GM19240 (cell line): Measurements from ENCODE around the gene CGNL1.

Source experiments
- DNase-seq: peaks from one replicate; pipeline ENCODE4 v3.0.0; 2011; ENCODE audit warnings: low spot score; ENCODE audit not compliant: insufficient read length

The CGNL1 gene

DNA sequence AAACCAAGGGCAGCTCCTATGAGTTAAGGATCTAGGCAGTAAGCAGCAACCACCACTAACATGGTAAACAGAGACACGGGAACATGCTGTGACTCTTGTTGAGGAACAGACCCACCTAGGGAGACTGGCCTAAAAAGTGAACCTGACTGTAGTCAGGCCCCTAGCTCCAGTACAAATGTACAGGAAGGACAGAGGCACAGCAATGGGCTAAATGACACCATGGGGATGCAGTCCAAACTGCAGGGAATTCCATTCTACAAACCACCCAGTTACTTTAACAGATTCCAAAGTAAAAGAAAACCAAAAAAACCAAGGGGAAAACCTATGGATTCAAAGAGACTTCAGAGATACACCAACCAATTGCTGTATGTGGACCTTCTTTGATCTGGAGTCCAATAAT, 28.2 kb upstream of the CGNL1 start:
- DNase-seq, result no peak

DNA sequence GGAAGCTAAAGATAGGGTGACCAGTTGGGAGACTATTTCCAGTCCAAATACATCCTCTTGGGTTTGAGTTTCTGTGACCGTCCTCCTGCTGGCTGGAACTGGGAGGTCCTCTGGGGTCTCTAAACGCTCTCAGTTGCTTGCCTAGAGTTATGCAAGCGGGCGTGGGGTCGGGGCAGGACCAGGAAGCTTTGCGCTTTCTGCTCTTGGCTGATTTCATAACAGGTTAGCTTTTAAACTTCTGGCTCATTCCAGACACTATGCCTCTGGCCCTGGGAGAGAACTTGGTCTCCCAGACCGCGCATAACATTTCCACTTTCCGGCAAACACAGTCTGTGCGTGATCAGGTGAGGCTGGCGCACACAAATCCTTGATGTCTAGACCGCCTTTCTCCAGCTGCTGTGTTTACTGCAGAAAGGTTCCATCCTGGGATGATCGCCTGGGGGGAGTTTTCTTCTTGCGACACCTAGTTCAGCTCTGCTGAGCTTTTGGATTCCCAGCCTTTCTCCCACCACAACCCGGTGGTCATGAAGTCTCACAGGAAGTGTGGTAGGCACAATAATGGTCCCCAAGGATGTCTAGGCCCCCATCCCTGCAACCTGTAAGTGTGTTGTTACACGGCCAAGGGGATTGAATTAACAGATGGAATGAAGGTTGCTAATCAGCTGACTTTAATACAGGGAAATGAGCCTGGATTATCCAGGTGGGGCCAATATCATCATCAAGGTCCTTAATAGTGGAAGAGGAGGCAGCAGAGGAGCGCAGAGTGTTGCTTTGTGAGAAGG, 23.6 kb upstream of the CGNL1 start:
- DNase-seq, result no peak

DNA sequence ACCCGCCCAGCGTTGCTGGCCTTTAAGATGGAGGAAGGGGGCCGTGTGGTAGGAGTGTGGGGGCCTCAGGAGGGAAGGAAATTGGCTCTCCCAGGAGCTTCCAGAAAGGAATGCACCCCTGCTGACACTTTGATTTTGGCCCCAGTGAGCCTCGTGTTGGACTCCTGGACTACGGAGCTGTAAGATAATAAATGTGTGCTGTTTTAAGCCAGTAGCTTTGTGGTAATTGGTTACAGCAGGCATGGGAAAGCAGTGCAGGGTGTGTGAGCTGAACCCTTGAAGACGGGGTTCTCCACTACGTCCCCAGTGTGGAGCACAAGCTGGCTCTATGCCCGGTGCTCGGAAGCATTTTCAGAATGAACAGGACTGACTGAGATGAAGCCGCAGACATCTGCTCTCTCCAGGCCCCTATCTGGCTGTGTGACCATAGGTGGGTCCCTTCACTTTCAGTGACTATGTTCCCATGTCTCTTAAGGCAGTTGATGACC, 22.9 kb upstream of the CGNL1 start:
- no peak for DNase-seq

DNA sequence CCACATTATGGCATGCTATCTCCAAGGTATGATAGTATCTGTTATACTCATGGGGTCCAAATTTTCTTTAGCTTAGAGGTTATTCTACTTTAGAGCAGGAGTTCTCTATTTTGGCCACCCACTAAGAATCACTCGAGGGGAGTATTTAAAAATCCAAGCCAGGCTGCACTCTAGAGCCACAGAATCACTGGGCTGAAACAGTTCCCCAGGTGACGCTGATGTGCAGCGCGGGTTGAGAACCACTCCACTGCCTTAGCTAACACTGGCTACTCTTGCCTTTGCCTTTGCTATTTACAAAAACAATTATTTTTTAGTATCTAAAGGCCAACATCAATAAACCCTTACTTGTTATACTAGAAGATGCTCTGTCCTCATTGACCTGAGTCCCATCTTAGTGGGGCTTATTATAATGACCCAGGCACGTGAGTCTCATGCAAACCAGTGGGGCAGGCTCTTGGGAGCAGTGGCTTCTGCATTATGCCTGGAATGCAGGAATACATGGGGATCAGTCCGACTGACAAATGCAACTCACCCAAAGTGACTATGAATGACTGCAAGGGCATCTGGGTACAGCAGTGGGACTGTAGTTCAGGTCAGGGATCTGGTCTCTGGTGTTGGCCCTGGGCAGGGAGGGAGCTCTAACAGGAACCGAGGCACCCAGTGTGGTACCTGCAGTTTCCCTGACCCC, 21.7 kb upstream of the CGNL1 start:
- DNase-seq, result no peak

DNA sequence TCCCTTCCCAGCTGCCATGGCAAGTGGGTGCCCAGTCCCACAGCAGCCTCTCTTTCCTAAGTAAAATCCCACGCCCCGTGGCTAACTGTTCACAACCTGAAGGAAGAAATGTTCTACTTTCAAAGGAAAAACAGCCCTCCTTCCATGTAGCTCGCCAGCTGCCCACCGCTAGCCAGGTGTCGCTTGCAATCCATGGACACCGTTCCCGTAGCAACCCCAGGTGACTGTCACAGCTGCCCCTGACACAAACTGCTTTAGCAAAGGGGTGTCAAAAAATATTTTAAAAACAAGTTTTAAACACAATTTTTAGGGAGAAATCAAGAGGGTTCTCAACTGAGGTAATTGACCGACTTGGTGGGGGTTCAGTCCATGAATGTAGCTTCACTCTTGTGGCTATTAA, 21.0 kb upstream of the CGNL1 start:
- no peak for DNase-seq

DNA sequence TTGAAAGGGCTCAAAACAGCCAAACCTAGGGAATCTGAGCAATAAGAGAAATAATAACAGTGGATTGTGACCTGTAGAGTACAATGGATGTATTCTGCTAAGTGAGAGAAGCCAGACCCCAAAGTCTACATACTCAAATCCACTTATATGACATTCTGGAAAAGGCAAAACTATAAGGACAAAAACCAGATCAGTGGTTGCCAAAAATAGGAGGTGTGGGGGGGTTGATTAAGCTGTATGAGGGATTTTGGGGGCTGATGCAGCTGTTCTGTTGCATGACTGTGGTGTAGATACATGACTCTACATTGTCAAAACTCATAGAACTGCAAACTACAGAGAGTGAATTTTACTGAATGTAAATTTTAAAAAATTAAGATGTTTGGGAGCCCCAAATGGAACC, 20.1 kb upstream of the CGNL1 start:
- no peak for DNase-seq

DNA sequence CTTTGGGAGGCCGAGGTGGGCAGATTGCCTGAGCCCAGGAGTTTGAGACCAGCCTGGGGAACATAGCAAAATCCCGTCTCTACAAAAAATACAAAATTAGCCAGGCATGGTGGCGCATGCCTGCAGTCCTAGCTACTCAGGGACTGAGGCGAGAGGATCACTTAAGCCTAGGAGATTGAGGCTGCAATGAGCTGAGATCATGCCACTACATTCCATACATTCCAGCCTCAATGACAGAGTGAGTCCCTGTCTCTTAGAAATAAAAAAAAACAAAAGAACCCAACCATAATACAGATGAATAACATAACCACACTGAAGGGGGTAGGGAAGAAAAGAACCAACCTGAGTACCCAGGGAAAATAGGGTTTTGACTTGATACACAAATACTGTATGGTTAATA, 19.7 kb upstream of the CGNL1 start:
- no peak for DNase-seq

DNA sequence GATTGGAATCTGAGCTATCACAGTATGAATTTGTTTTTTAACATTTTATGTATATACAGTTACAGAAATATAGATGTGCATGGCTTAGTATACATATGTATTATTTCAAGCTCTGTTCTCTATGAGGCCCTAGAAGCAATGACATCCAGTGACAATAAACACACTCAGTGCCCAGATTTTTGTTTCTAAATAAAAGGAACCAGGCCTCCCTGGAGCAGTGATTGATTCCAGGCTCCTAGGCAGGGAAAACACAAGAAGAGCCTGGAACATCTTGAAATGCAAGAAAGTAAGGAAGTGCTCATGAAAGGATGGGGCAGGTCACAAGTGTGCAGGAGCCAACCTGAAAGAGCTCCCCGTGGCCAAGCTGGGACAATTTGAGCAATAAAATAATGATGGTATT, 18.5 kb upstream of the CGNL1 start:
- DNase-seq, result no peak

DNA sequence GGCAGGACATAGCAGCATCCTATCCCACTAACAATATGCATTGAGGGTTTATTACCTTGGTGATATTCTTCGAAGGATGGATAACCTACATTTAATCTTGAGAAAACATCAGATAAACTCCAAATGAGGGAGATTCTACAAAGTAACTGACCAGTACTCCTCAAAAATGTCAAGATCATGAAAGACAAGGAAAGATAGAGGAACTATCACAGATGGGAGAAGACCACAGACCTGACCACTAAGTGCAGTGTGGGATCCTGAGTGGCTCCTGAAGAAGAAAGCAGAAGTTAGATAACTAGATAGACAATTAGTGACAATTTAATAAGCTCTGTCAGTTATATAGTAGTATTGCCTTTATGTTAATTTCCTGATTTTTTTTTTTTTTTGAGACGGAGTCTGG, 17.7 kb upstream of the CGNL1 start:
- DNase-seq, result no peak

DNA sequence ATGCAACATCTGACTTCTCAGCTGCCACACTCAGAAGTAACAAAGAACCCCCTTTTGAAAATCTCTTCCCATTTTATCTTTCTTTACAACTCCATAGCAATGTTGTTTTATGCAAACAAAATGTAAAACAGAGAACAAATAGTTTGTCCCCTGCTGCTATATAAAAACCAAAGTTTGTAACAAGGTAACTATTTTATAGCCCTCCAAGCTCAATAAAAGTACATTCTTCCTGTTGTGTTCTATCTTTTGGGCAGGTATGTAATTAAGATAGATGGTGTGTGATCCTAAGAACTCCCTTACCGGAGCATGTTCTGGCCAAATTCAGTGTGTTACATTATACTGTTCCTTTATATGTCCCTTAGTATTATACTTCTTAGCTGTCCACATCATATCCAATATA, 12.6 kb upstream of the CGNL1 start:
- no peak for DNase-seq

DNA sequence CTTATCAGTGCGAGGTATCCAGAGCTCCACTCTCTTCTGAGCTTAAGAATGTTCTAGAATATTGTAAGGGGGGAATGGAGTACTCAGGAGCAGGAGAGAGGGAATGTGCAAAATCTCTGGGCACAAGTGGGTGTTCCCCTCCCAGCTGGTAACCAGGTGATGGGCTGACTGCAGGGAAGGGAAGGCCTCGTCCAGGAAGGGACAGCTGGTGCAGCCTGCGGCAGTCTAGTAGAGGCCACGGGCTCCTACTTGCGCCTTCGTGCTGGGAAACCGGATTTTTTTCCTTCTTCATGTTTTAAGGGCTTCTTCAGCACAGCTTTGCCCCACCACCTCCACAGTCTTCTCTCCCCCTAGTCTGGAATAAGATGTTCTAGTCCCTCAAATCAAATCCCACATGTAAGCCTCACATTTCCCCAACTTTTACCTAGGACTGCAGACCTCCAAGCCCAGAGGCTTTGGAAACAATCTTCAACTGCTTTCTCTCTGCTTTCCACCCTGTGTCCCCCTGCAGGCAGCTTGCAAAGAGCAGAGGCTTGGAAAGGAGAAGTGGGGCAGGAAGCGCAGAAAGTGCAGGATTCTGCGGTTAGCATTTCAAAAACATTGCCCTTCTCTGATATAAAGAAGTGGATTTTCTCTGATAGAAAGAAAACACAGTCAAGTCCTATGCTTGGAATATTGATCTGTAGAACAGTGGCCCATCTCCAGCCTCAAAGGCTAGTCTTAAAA, 11.9 kb upstream of the CGNL1 start:
- no peak for DNase-seq

DNA sequence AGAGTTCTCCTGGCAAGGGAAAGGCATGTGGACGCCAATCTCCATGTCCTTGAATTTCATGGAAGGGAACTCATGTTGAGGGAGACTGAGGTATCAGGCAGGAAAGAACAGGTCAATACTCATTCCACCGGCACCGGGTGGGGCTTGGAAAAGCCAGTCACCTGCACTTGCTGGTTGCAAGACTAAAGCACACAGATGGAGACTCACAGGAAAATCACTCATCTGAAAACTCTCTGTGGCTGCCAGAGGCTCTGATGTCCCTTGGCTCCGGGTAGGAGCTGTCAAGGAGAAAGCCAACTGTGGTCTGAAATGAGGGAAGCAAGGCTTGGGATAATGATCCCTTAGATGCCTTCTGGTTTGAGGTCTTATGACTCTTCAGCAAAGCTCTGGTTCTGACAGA, 8.7 kb upstream of the CGNL1 start:
- no peak for DNase-seq

DNA sequence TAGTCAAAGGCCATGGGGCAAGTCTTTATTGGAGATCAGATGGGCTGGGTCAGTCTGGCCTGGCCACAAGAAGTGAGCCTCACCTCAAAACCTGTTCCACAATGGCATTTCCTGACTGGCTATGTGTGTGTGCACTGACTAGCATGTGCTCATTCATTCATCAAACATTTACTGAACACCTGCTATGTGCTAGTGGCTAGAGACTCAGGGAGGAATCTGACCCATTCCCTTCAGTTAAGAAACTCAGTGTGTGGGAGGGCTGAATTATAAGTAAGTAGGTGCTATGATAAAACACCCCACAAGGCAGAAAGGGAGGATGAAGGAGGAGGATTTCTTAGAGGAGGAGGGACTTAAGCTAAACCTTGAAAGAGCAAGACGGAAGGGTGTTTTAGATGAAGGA, 5.4 kb upstream of the CGNL1 start:
- no peak for DNase-seq

DNA sequence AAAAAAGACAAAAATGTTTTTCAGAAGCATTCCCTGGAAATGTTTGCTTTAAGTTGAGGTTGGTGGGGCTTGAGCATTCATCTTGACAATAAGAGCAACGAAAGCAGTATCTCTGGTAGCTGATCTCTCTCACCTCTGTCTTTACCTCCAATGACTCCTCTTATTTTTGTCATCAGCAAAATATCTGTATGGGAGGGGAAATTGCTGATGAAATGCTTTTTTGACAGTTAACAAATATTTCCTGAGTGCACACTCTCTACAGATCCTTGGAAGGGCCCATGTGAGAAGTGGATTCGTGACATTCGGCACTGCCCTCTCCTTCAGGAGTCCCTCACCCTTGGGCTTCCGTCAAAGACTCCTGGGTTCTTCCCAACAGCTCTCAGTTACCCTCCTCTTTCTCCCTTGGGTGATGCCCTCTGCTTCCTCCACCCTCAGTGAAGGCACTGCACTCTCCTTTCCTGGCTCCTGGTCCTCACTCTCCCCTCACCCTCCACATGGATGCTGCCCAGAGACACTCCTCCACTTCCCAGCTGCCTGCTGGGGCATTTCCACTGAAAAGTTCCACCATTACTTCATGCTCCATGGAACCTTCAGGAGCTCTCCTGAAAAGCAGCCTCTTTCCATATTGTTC, 2.9 kb upstream of the CGNL1 start:
- no peak for DNase-seq

DNA sequence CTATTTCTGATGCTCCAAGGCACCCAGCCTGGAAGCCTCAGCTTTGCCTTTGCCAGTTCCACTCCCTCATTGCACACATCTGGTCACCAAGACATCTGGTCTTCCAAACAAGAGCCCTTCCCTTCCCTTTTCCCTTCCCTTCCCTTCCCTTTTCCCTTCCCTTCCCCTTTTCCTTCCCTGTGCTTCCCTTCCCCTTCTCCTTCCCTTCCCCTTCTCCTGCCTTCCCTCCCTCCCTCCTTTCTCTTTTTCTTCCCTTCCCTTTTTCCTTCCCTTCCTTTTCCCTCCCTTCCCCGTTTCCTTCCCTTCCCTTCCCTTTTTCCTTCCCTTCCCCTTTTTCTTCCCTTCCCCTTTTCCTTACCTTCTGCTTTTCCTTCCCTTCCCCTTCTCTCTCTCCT, 2.4 kb upstream of the CGNL1 start:
- no peak for DNase-seq

DNA sequence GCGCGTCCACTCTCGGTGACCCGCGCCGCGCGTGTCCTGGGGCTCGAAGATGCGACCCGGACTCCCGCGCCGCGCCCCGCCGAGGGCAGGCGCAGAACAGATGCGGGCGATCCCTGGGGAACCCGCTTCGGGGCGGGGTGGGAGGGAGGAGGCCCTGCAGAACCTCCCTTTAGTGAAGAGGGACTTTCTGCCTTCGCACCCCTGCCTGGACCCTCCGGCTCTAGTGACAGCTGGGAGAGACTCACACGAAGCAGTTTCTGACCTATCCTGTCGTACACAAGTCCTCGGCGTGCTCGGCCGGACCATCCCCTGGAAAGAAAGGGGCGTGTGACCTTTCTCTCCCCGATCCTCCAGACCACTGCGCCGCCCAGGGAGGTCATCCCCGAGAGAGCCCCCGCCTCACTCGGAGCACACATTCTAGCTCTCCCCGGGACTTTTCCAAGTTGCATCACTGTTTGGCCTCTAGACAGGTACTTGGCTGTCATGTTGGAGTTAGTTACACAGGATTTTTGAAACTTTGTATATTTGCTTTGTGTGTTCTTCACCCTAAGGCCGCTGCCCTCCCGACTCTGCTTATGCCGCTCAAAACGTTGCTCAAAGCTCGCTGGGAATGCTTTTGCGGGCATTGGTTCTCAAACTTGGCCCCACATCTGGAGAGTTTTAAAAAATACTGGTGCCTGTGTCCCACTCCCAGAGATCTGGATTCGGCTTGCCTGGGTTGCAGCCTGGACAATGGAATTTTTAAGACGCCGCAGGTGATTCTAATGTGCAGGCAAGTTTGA, 582 bp downstream of the CGNL1 start:
- no peak for DNase-seq

DNA sequence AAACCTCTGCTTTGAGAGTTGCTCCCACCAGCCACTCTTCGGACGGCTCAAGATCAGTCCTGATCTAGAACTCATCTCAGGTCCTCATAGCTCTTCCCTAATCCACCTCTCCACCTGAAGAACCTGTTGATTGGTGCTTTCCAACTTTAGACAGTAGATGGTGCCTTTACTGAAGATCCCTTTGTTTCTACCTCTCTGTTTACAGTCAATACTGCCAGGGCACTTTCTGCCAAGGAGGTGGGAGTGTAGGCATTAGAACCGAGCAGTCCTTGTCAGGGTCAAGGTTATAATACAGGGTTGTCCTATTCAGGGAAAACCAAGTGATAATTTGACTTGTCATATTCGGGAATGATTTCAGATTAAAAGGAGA, 1.2 kb downstream of the CGNL1 start:
- DNase-seq, result no peak

DNA sequence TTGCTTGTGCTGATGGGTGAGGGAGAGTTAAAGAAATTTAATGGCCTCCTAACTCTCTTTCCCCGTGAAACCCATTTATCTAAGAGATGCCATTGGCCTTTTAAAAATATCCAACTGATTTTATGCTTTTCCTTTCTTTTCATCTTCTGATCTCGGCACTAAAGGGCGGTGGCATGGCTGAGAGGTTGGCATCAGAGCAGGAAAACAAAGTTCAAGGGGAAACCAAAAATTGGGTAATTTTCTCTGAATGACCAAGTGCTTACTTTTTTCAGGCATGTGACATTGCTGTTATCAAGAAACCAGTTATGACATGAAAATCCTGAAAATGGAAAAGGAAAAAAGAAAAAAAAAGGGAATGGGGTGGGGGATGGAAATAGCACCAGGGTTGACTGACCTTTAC, 3.2 kb downstream of the CGNL1 start:
- DNase-seq, result no peak

DNA sequence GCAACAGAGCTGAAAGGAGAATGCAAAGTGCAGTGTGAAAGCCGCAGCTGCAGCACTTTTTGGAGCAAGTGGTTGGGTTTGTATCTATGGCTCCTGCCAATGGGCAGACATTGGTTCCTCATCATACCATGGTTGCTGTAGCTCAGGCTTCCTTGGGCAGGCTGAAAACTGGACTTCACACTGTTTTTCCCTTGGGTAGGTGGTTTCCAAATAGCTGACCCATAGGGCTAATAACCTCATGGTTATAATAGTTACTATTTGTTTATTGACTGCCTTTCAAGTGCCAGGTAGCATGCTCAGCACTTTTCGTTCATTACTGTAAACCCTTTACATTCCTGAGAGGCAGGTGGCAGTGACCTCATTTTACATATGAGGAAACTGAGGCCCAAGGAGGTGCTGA, 4.5 kb downstream of the CGNL1 start:
- no peak for DNase-seq

DNA sequence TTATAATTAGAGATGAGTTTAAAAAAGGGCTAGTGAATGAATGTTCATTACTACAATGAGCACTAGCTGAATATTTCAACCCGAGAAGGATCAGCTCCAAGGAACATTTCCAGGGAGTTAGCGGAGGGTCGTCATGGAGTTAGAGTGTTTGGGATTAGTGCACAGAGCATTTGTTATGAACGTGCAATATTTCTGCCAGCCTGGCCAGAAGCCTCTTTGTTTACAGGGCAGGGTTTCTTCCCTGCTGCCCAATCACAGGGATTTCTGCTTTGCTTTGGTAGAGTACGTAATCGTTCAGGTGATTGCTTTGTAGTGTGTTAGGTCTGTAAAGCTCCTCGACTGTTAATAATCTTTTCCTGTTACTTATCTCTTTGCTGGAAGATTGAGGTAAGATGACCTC, 5.9 kb downstream of the CGNL1 start:
- no peak for DNase-seq

DNA sequence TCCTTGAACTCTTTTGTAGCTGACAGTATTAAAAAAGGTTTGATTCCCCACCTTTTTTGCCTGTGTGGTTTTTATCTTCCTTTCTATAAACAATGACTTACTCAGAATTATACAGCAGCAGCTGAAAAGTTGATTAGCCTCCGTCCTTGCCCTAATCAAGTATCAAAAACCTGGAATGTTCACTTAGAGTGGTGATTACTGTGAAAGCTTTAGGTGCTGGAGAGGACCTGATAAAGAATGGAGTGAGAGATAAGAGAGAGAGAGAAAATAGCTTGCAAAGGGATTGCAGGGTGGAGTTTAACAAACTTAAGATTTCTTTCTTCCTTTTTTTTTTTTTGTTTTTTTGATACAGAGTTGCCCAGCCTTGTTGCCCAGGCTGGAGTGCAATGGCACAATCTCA, 6.7 kb downstream of the CGNL1 start:
- no peak for DNase-seq
